ENCODE results near the gene PAPOLG.

The PAPOLG gene

DNA sequence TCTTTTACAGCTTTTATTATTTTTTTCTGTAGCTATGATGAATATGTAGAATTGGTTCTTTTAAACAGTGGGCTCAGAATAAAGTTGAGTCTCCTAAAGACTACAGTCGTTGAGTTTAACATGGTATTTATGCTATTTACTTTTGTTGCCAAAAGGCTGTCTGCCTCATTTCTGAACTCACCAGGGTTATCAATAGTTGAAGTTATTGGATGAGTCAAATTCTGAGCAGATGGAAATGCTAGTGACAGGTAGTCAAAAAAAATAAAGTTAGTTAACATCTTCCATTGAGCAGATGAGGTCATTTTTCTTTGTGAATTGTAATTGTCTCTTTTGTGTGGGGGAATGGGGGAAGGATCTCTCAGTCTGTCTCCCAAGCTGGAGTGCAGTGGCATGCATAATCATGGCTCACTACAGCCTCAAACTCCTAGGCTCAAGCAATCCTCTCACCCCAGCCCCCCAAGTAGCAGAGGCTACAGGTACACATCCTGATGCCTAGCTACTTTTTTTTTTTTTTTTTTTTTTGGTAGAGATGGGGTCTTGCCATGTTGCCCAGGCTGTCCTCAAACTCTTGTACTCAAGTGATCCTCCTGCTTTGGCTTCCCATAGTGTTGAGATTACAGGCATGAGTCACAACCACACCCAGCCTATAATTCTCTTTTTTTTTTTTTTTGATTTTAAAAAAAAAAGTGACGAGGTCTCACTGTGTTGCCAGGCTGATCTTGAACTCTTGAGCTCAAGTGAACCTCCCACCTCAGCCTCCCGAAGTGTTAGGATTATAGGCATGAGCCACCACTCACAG, 8.9 kb downstream of the PAPOLG start:
- TF ChIP-seq TAF1 (IDR thresholded peaks at IDR 0.05; ENCODE audit: borderline replicate concordance, insufficient read depth, low read length) (no peak), POLR2AphosphoS5 (IDR thresholded peaks at IDR 0.05; ENCODE audit: low read depth, low read length) (no peak), REST (IDR thresholded peaks at IDR 0.05; ENCODE audit: insufficient read depth in 1 of 2, low read depth in 2 of 2, low read length in 2 of 2) (no peak), FOXP2 (optimal IDR thresholded peaks at IDR 0.05; ENCODE audit: borderline replicate concordance, extremely low read depth, extremely low read length, insufficient read depth) (no peak), SIN3A (IDR thresholded peaks at IDR 0.05; ENCODE audit: borderline replicate concordance, insufficient read depth, low read length) (no peak)

GRCh38 chr2:60766283-60766682, 10.2 kb downstream of the PAPOLG start:
- TF ChIP-seq POLR2AphosphoS5 (IDR thresholded peaks at IDR 0.05; ENCODE audit: low read depth, low read length) (no peak), TAF1 (IDR thresholded peaks at IDR 0.05; ENCODE audit: borderline replicate concordance, insufficient read depth, low read length) (no peak), FOXP2 (optimal IDR thresholded peaks at IDR 0.05; ENCODE audit: borderline replicate concordance, extremely low read depth, extremely low read length, insufficient read depth) (no peak)

DNA sequence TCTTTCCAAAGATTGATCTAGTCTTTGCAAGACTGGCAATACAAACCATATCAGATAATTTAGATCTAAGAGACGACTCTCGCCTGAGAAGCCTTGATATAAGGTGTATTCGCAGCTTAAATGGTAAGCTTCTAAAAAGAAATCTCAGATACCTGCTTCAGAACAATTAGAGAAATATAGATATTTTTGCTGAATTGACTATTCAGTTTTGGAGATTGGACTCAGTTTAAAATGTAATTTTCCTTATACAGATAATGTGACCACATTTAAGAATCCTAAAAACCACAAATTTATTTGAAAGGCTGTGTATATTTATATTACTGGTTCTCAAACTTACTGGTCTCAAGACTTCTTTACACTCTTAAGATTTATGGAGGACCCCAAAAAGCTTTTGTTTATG, 15.4 kb downstream of the PAPOLG start:
- TF ChIP-seq REST (IDR thresholded peaks at IDR 0.05; ENCODE audit: insufficient read depth in 1 of 2, low read depth in 2 of 2, low read length in 2 of 2): no peak
- no peak for TF ChIP-seq SIN3A (IDR thresholded peaks at IDR 0.05; ENCODE audit: borderline replicate concordance, insufficient read depth, low read length)

GRCh38 chr2:60775048-60775639, 19.1 kb downstream of the PAPOLG start:
- TF ChIP-seq TAF1 (IDR thresholded peaks at IDR 0.05; ENCODE audit: borderline replicate concordance, insufficient read depth, low read length) (no peak), REST (IDR thresholded peaks at IDR 0.05; ENCODE audit: insufficient read depth in 1 of 2, low read depth in 2 of 2, low read length in 2 of 2) (no peak), SIN3A (IDR thresholded peaks at IDR 0.05; ENCODE audit: borderline replicate concordance, insufficient read depth, low read length) (no peak), FOXP2 (optimal IDR thresholded peaks at IDR 0.05; ENCODE audit: borderline replicate concordance, extremely low read depth, extremely low read length, insufficient read depth) (no peak), POLR2AphosphoS5 (IDR thresholded peaks at IDR 0.05; ENCODE audit: low read depth, low read length) (no peak)

- no peak for TF ChIP-seq POLR2AphosphoS5 (IDR thresholded peaks at IDR 0.05; ENCODE audit: low read depth, low read length)
- TF ChIP-seq FOXP2 (optimal IDR thresholded peaks at IDR 0.05; ENCODE audit: borderline replicate concordance, extremely low read depth, extremely low read length, insufficient read depth): no peak
- TF ChIP-seq TAF1 (IDR thresholded peaks at IDR 0.05; ENCODE audit: borderline replicate concordance, insufficient read depth, low read length): no peak
- TF ChIP-seq SIN3A (IDR thresholded peaks at IDR 0.05; ENCODE audit: borderline replicate concordance, insufficient read depth, low read length): no peak
- no peak for TF ChIP-seq REST (IDR thresholded peaks at IDR 0.05; ENCODE audit: insufficient read depth in 1 of 2, low read depth in 2 of 2, low read length in 2 of 2)
These were observed 22.3 kb downstream of the PAPOLG start for GRCh38 chr2:60778352-60778751.
